Urinary bladder (tissue), 4 donors: ENCODE results near the gene NEURL2. TPM values are rescaled to one million over a fixed set of nuclear protein-coding genes. Genes with fewer than 3 reads are reported as not detected.
A peak's percentile ranks its signal among the peaks of the same experiment; 100 is the strongest.
"Not testable (repeated sequence)": the region's sequence is repeated elsewhere in the genome, so short reads cannot be mapped to it uniquely, and the experiment has no call there.

Experiments used
- DNase-seq: peaks from one replicate; pipeline ENCODE4 v3.0.0-alpha.2; 2015; ENCODE audit errors: extremely low spot score
- H3K27ac ChIP-seq: one replicate; pipeline ENCODE4 v1.5.1; 2013; ENCODE audit warnings: low read depth, mild to moderate bottlenecking, moderate library complexity
- H3K36me3 ChIP-seq: one replicate; pipeline ENCODE4 v1.6.1; 2013; ENCODE audit warnings: mild to moderate bottlenecking, moderate library complexity; ENCODE audit not compliant: insufficient read depth
- H3K4me1 ChIP-seq: one replicate; pipeline ENCODE4 v1.6.1; 2013; ENCODE audit warnings: mild to moderate bottlenecking, moderate library complexity; ENCODE audit not compliant: insufficient read depth
- H3K4me3 ChIP-seq: one replicate; pipeline ENCODE4 v1.5.1; 2013; ENCODE audit warnings: low read depth, low read length
- WGBS: extraction: QIAGEN DNeasy Blood & Tissue Kit; methylation state at CpG from one replicate; pipeline ENCODE4 v1.1.7; 2013; 5-methylcytosine and 5-hydroxymethylcytosine counted together
- polyA plus RNA-seq: library from polyadenylated mRNA; stranded (reverse); fragments of 200-250 nt; gene quantifications from one replicate; pipeline ENCODE4 v1.2.3, GENCODE V29; 2013
- total RNA-seq: library from RNA; depleted of rRNA; stranded (reverse); fragments of >200 nt; gene quantifications from one replicate; pipeline ENCODE4 v1.2.3, GENCODE V29; 2014
- donor health status: healthy with polysubstance abuse.
- donor health status: healthy.

The NEURL2 gene
- total RNA-seq (4.8 TPM), polyA plus RNA-seq (11.7 TPM)

DNA sequence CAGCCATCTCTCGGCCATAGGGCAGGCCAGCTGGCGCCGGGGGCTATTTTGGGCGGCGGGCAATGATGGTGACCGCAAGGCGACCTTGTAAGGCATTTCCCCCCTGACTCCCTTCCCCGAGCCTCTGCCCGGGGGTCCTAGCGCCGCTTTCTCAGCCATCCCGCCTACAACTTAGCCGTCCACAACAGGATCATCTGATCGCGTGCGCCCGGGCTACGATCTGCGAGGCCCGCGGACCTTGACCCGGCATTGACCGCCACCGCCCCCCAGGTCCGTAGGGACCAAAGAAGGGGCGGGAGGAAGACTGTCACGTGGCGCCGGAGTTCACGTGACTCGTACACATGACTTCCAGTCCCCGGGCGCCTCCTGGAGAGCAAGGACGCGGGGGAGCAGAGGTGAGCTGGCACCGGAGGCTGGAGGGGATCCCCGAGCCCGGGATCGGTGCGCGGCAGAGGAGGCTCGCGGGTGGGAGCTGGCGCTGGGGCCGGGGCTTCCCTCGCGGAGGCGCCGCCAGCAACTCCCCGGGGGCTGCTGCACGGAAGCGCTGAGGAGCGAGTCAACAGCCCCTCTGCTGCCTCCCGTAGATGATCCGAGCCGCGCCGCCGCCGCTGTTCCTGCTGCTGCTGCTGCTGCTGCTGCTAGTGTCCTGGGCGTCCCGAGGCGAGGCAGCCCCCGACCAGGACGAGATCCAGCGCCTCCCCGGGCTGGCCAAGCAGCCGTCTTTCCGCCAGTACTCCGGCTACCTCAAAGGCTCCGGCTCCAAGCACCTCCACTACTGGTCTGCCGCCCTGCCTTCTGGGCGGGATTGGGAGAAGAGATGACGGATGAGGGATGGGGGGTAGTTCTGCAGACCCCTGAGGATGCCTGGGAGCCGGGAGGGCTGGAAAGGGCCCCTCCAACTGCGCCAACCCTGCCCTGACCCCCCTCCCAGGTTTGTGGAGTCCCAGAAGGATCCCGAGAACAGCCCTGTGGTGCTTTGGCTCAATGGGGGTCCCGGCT is at the start of gene NEURL2, which contains the start of gene CTSA:
NEURL2 (minus strand) TSS at position 224 of the 999 bp plus-strand sequence; CDS start at position 7, 217 bp downstream.
CTSA (plus strand) TSS at position 351 of the 999 bp plus-strand sequence; CDS start at position 585, 234 bp downstream.
- under 1% methylated on average over 78 of the region's 78 CpGs for WGBS
- peaks cover 1% of the 10 kb centered on the region for H3K36me3 ChIP-seq
- DNase-seq = peak; percentile 39
- H3K27ac ChIP-seq = peak within 1 kb of the TSS; percentile 71
- no peaks in the 10 kb centered on the region for H3K4me1 ChIP-seq
- peak within 1 kb of the TSS; percentile 60 for H3K4me3 ChIP-seq

DNA sequence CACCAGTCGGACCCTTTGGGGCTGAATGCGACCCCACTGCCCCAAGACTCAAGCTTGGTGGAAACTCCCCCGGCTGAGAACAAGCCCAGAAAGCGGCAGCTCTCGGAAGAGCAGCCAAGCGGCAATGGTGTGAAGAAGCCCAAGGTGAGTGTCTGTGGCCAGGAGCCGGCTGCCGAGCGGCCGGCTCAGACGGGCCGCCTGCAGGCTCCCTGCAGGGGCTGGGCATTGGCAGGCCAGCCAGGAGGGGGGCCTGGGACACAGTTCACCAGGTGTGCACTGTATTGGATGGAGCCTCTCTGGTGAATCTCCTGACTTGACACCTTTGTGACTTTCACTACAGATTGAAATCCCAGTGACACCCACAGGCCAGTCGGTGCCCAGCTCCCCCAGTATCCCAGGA is 49.5 kb upstream of the NEURL2 start:
- DNase-seq = no peak
- Histone ChIP-seq H3K4me3 (no peak overlapping the region), H3K36me3 (peaks cover 17% of the 10 kb centered on the region), H3K4me1 (no peaks in the 10 kb centered on the region), H3K27ac (no peak overlapping the region)
- 92% methylated on average over 13 of the region's 13 CpGs for WGBS

DNA sequence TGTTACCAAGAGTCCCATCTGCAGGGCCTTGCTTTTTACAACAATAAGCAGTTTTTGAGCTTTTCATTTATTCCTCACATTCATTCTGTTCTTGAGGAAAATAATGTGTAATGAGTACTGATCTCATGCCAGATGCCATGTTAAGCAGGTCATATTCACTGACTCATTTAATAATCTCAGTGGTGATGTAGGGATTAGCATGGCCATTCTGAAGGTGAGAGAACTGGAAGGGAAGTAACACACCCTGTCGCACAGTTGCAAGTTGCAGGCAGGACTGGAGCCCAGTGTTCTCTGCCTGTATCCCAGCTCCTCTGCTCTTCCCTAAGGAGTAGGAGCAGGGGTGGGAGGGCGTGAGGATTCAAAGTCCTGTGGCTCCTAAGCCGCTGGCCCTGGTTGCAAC is 49.0 kb upstream of the NEURL2 start:
- 95% methylated on average over 3 of the region's 3 CpGs for WGBS
- no peak for DNase-seq
- H3K27ac ChIP-seq = no peak overlapping the region
- H3K4me3 ChIP-seq = no peak overlapping the region
- H3K36me3 ChIP-seq = peaks cover 17% of the 10 kb centered on the region
- H3K4me1 ChIP-seq = no peaks in the 10 kb centered on the region

DNA sequence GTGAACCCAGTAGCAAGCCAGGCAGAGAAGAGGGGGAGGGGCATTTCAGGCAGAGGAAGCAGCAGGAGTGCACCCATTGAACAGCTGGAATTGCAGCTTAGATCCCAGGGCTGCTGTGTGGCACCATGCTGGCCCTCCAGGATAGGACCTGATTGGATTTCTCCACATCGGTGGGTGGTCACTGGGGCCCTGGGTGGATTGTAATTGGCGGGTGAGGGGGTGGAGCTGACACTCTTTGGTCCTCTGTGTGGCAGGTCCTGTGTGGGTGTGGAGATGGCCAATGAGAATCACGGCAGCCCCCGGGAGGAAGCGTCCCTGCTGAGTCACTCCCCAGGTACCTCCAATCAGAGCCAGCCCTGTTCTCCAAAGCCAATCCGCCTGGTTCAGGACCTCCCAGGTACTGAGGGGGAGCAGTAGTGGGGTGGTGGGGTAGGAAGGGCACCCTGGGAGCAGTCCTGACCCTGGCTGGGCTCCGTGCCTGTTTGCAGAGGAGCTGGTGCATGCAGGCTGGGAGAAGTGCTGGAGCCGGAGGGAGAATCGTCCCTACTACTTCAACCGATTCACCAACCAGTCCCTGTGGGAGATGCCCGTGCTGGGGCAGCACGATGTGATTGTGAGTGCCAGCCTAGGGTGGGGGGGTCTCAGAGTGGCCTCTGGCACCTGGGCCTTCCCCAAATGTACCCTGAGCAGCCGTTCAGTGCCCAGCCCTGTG is 47.9 kb upstream of the NEURL2 start:
- Histone ChIP-seq H3K4me3 (no peak overlapping the region), H3K27ac (no peak overlapping the region), H3K36me3 (peaks cover 13% of the 10 kb centered on the region), H3K4me1 (no peaks in the 10 kb centered on the region)
- no peak for DNase-seq
- 87% methylated on average over 13 of the region's 13 CpGs for WGBS

- Histone ChIP-seq H3K27ac (no peak overlapping the region), H3K4me3 (no peak overlapping the region), H3K4me1 (no peaks in the 10 kb centered on the region), H3K36me3 (peaks cover 13% of the 10 kb centered on the region)
- 73% methylated on average over 2 of the region's 2 CpGs for WGBS
- no peak for DNase-seq
Observed at GRCh38 chr20:45937765-45938164, 46.8 kb upstream of the NEURL2 start.

DNA sequence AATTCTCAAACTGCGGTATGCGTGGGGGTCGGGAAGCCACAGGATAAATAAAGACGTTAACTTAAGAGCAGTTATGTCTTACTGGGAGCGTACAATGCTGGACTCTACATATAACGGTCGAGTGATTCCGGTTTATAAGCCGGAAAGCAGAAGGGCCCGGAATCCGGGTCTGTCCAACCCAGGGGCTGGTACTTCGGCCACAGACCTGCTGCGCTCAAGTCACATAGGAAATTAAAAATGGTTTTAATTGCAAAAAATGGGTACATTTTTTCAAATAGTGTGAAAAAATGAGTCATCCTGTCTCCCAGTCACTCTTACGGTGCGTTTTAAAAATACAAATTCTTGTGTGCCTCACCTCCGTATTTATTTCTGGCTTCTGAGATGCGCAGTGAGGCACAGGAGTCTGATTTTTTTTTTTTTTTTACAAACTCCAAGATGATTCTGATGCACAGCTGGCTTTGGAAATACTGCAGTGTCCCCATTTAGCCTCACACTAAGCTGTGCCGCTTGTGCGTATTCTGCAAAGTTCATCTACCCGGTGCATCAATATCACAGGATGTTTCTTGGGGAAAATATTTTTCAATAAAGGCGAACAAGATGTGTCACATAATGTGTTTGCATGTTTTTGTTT is 44.5 kb upstream of the NEURL2 start:
- H3K27ac ChIP-seq = peak overlapping the region; percentile 51
- WGBS = 7% methylated on average over 21 of the region's 21 CpGs
- peaks cover 8% of the 10 kb centered on the region for H3K36me3 ChIP-seq
- DNase-seq = no peak
- H3K4me3 ChIP-seq = peak overlapping the region; percentile 34
- no peaks in the 10 kb centered on the region for H3K4me1 ChIP-seq

- whole genome bisulfite sequencing = under 1% methylated on average over 102 of the region's 102 CpGs
- peak; percentile 97 for DNase-seq
- Histone ChIP-seq H3K36me3 (peaks cover 6% of the 10 kb centered on the region), H3K4me3 (peak within 1 kb of the TSS; percentile 81), H3K4me1 (no peaks in the 10 kb centered on the region), H3K27ac (peak within 1 kb of the TSS; percentile 100)
Observed at GRCh38 chr20:45934586-45935415, 43.8 kb upstream of the NEURL2 start, which contains the start of gene PCIF1. TSS of gene PCIF1 (plus strand) at chr20:45934683. CDS start at chr20:45939000, 4,317 bp downstream.

DNA sequence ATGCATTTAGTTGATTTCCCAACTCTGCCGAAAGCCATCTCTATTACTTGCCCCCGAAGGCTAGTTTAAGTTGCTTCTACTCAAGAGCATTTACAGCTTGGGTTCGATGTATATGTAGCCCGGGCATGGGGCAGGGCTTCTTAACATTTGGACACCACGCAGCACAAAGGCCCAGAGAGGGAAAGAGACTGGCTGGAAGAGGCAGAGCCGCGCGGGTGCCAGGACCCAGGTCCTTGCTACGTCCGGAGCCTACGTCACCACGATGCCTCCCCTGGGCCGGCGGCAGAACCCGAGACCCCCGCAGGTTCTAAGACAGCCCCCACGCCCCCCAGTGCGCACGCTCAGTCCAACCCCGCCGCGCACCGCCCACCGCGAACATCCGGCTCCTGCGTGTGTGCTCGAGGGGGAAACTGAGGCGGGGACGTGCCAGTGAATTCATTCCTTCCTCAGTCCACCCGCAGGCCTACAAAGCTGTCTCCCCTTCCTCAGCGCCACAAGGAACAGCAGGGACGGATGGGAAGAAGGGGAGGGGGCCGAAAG is 43.1 kb upstream of the NEURL2 start:
- Histone ChIP-seq H3K27ac (peak overlapping the region; percentile 100), H3K4me1 (no peaks in the 10 kb centered on the region), H3K36me3 (peaks cover 6% of the 10 kb centered on the region), H3K4me3 (peak overlapping the region; percentile 81)
- DNase-seq = no peak
- under 1% methylated on average over 34 of the region's 34 CpGs for WGBS

GRCh38 chr20:45933266-45934045 is 42.4 kb upstream of the NEURL2 start:
- Histone ChIP-seq H3K4me3 (peak overlapping the region; percentile 81), H3K36me3 (peaks cover 2% of the 10 kb centered on the region), H3K27ac (peak overlapping the region; percentile 42), H3K4me1 (no peaks in the 10 kb centered on the region)
- WGBS = 22% methylated on average over 22 of the region's 22 CpGs
- DNase-seq = peak; percentile 39

- H3K4me1 ChIP-seq, H3K4me3 ChIP-seq, H3K36me3 ChIP-seq, H3K27ac ChIP-seq, DNase-seq: not testable (repeated sequence)
- 94% methylated on average over 17 of the region's 17 CpGs for WGBS
Observed at GRCh38 chr20:45931680-45932079, 40.7 kb upstream of the NEURL2 start.

GRCh38 chr20:45927071-45927878 is 36.3 kb upstream of the NEURL2 start:
- 81% methylated on average over 14 of the region's 14 CpGs for WGBS
- no peaks in the 10 kb centered on the region for H3K4me1 ChIP-seq
- no peak overlapping the region for H3K4me3 ChIP-seq
- no peaks in the 10 kb centered on the region for H3K36me3 ChIP-seq
- H3K27ac ChIP-seq = no peak overlapping the region
- no peak for DNase-seq
